ENCODE data around the gene TGFBR2.

The TGFBR2 gene

GRCh38 chr3:30637310-30638219, 31.2 kb downstream of the TGFBR2 start:
- DNase-seq (ENCODE audit: low read depth in 2 of 2): no peak

GRCh38 chr3:30638685-30639412, 32.4 kb downstream of the TGFBR2 start:
- DNase-seq (ENCODE audit: low read depth in 2 of 2): no peak

- no peak for DNase-seq (ENCODE audit: low read depth in 2 of 2)
These were observed 33.5 kb downstream of the TGFBR2 start for GRCh38 chr3:30639937-30640336.

- no peak for DNase-seq (ENCODE audit: low read depth in 2 of 2)
These were observed 34.5 kb downstream of the TGFBR2 start for GRCh38 chr3:30640851-30641250.

GRCh38 chr3:30641416-30642251, 35.2 kb downstream of the TGFBR2 start:
- DNase-seq (ENCODE audit: low read depth in 2 of 2): no peak

- no peak for DNase-seq (ENCODE audit: low read depth in 2 of 2)
These were observed 36.5 kb downstream of the TGFBR2 start for GRCh38 chr3:30642849-30643361.

GRCh38 chr3:30643763-30644462, 37.5 kb downstream of the TGFBR2 start:
- peak; percentile 45 to 49 for DNase-seq (ENCODE audit: low read depth in 2 of 2)

GRCh38 chr3:30644615-30645014, 38.2 kb downstream of the TGFBR2 start:
- DNase-seq (ENCODE audit: low read depth in 2 of 2): peak in 1 of 2 donors; percentile 45

GRCh38 chr3:30645077-30645476, 38.7 kb downstream of the TGFBR2 start:
- DNase-seq (ENCODE audit: low read depth in 2 of 2): no peak

- DNase-seq (ENCODE audit: low read depth in 2 of 2): no peak
These were observed 39.9 kb downstream of the TGFBR2 start for GRCh38 chr3:30646181-30646876.

- DNase-seq (ENCODE audit: low read depth in 2 of 2): no peak
These were observed 40.8 kb downstream of the TGFBR2 start for GRCh38 chr3:30646961-30647752.

- DNase-seq (ENCODE audit: low read depth in 2 of 2): no peak
These were observed 42.4 kb downstream of the TGFBR2 start for GRCh38 chr3:30648670-30649357.

- DNase-seq (ENCODE audit: low read depth in 2 of 2): no peak
These were observed 43.3 kb downstream of the TGFBR2 start for GRCh38 chr3:30649572-30650318.

GRCh38 chr3:30650348-30650995, 44.1 kb downstream of the TGFBR2 start:
- DNase-seq (ENCODE audit: low read depth in 2 of 2): no peak

GRCh38 chr3:30654269-30654668, 47.9 kb downstream of the TGFBR2 start:
- DNase-seq (ENCODE audit: low read depth in 2 of 2): no peak

GRCh38 chr3:30655187-30655812, 48.9 kb downstream of the TGFBR2 start:
- no peak for DNase-seq (ENCODE audit: low read depth in 2 of 2)

- DNase-seq (ENCODE audit: low read depth in 2 of 2): no peak
These were observed 50.3 kb downstream of the TGFBR2 start for GRCh38 chr3:30656624-30657141.

Data from stimulated activated CD4-positive, alpha-beta T cell treated with anti-CD3 and anti-CD28 coated beads, Interleukin-15, amount 100 ng/mL, for 48 hours (primary cell).